GM23338 (cell line): ENCODE data around the gene ID3. TPM values are rescaled to one million over a fixed set of nuclear protein-coding genes. Genes with fewer than 3 reads are reported as not detected.

ENCODE experiments used
- ATAC-seq: fragments of 200-7000 bp; cut with Tn5 transposase; 3 replicates; pipeline ENCODE4 v1.9.1; 2020
- DNase-seq: peaks from one replicate; pipeline ENCODE4 v3.0.0-alpha.2; 2015; ENCODE audit warnings: low spot score
- H2AFZ ChIP-seq: fragments of 200-600 bp; sonication (generic); 2 replicates; pipeline ENCODE4 v1.8.0; 2016; ENCODE audit warnings: antibody characterized with exemption, mild to moderate bottlenecking, moderate library complexity
- H3F3A ChIP-seq: fragments of 200-600 bp; sonication (generic); replicated peaks from 2 replicates; pipeline ENCODE4 v1.8.0; 2017; ENCODE audit warnings: antibody characterized with exemption, mixed run types, low read depth
- H3K27ac ChIP-seq: fragments of 200-600 bp; sonication (generic); 2 replicates; pipeline ENCODE4 v1.6.1; 2016; ENCODE audit warnings: low read depth
- H3K27me3 ChIP-seq: fragments of 200-600 bp; sonication (generic); 2 replicates; pipeline ENCODE4 v1.8.0; 2016; ENCODE audit warnings: mild to moderate bottlenecking, mixed run types, moderate library complexity; ENCODE audit not compliant: insufficient read depth
- H3K36me3 ChIP-seq: fragments of 200-600 bp; sonication (generic); 2 replicates; pipeline ENCODE4 v1.8.0; 2016; ENCODE audit warnings: mild to moderate bottlenecking; ENCODE audit not compliant: insufficient read depth
- H3K4me1 ChIP-seq: fragments of 200-600 bp; sonication (generic); 2 replicates; pipeline ENCODE4 v1.8.0; 2016; ENCODE audit warnings: mild to moderate bottlenecking, moderate library complexity; ENCODE audit not compliant: insufficient read depth
- H3K4me2 ChIP-seq: fragments of 200-600 bp; sonication (generic); 2 replicates; pipeline ENCODE4 v1.7.1; 2017; ENCODE audit warnings: mixed run types
- H3K4me3 ChIP-seq: fragments of 200-600 bp; sonication (generic); 2 replicates; pipeline ENCODE4 v1.6.1; 2016; ENCODE audit warnings: mixed run types
- H3K79me2 ChIP-seq: fragments of 200-600 bp; sonication (generic); replicated peaks from 2 replicates; pipeline ENCODE4 v1.8.0; 2017; ENCODE audit warnings: mild to moderate bottlenecking; ENCODE audit not compliant: insufficient read depth
- H3K9me2 ChIP-seq: fragments of 200-600 bp; sonication (generic); 2 replicates; pipeline ENCODE4 v1.8.0; 2017; ENCODE audit not compliant: insufficient read depth
- H4K20me1 ChIP-seq: fragments of 200-600 bp; sonication (generic); replicated peaks from 2 replicates; pipeline ENCODE4 v1.8.0; 2017; ENCODE audit warnings: mild to moderate bottlenecking; ENCODE audit not compliant: insufficient read depth
- H3K27ac Mint-ChIP-seq: 2 replicates; pipeline ENCODE4 v1.8.0; 2020; ENCODE audit warnings: inconsistent platforms, mild to moderate bottlenecking, moderate library complexity, mixed read lengths
- H3K27me3 Mint-ChIP-seq: 3 replicates; pipeline ENCODE4 v1.8.0; 2022; ENCODE audit warnings: low read depth, mild to moderate bottlenecking, moderate library complexity, mixed read lengths, inconsistent platforms; ENCODE audit not compliant: insufficient read depth, poor library complexity
- H3K36me3 Mint-ChIP-seq: 3 replicates; pipeline ENCODE4 v1.8.0; 2021; ENCODE audit warnings: low read depth, mild to moderate bottlenecking, inconsistent platforms, moderate library complexity, mixed read lengths
- H3K4me1 Mint-ChIP-seq: 3 replicates; pipeline ENCODE4 v1.8.0; 2020; ENCODE audit warnings: mild to moderate bottlenecking, inconsistent platforms, mixed read lengths
- H3K4me3 Mint-ChIP-seq: 3 replicates; pipeline ENCODE4 v1.8.0; 2021; ENCODE audit warnings: moderate library complexity, mild to moderate bottlenecking, inconsistent platforms, mixed read lengths
- H3K9me3 Mint-ChIP-seq: 3 replicates; pipeline ENCODE4 v1.8.0; 2020; ENCODE audit warnings: moderate library complexity, mild to moderate bottlenecking, inconsistent platforms, mixed read lengths
- CREB1 ChIP-seq: fragments of 250-450 bp; sonication (Bioruptor Pico); IDR thresholded peaks from 2 replicates; pipeline ENCODE4 v1.5.0; 2020; ENCODE audit warnings: low read depth, mild to moderate bottlenecking, moderate library complexity
- CTCF ChIP-seq, 2 experiments: fragments of 200-600 bp in 1 of 2; sonication (generic) in 1 of 2; conservative IDR thresholded peaks; 2 replicates each; pipeline versions ENCODE4 v1.5.1 to v1.6.1; 2016 to 2017; ENCODE audit warnings: antibody characterized with exemption in 2 of 2, low read depth in 2 of 2, mild to moderate bottlenecking in 2 of 2, moderate library complexity in 1 of 2
- EZH2 ChIP-seq: fragments of 200-600 bp; sonication (generic); IDR thresholded peaks from one replicate; pipeline ENCODE4 v1.8.0; 2017; ENCODE audit warnings: antibody characterized with exemption, mild to moderate bottlenecking, low read depth; ENCODE audit not compliant: unreplicated experiment
- EZH2phosphoT487 ChIP-seq: fragments of 200-600 bp; sonication (generic); IDR thresholded peaks from one replicate; pipeline ENCODE4 v1.8.1; 2018; ENCODE audit warnings: antibody characterized with exemption; ENCODE audit not compliant: unreplicated experiment
- JUNB ChIP-seq: IDR thresholded peaks from one replicate; pipeline ENCODE4 v1.6.1; 2016; ENCODE audit warnings: antibody characterized with exemption; ENCODE audit not compliant: unreplicated experiment
- NANOG ChIP-seq: IDR thresholded peaks from 2 replicates; pipeline ENCODE4 v1.6.1; 2016; ENCODE audit warnings: antibody characterized with exemption, borderline replicate concordance
- POLR2AphosphoS5 ChIP-seq: IDR thresholded peaks from 2 replicates; pipeline ENCODE4 v1.6.1; 2016; ENCODE audit warnings: antibody characterized with exemption, low read depth
- REST ChIP-seq: IDR thresholded peaks from one replicate; pipeline ENCODE4 v1.6.1; 2018; ENCODE audit warnings: antibody characterized with exemption; ENCODE audit not compliant: unreplicated experiment
- STAT1 ChIP-seq: IDR thresholded peaks from one replicate; pipeline ENCODE4 v1.6.1; 2016; ENCODE audit warnings: antibody characterized with exemption; ENCODE audit not compliant: unreplicated experiment
- ZNF114 ChIP-seq: fragments of 250-450 bp; sonication (Bioruptor Pico); IDR thresholded peaks from 2 replicates; pipeline ENCODE4 v1.5.0; 2020; ENCODE audit warnings: mild to moderate bottlenecking, moderate library complexity
- ZNF331 ChIP-seq: fragments of 250-450 bp; sonication (Bioruptor Pico); IDR thresholded peaks from 2 replicates; pipeline ENCODE4 v1.5.0; 2020; ENCODE audit warnings: low read depth, mild to moderate bottlenecking, moderate library complexity
- ZNF462 ChIP-seq: fragments of 250-450 bp; sonication (Bioruptor Pico); IDR thresholded peaks from 2 replicates; pipeline ENCODE4 v1.5.0; 2020; ENCODE audit warnings: mild to moderate bottlenecking, moderate library complexity
- polyA plus RNA-seq: library from polyadenylated mRNA; unstranded; fragments of >200 nt; fragmentation: Nextera tagmentation; extraction: Ambion mirVana; gene quantifications from 2 replicates; pipeline ENCODE4 v1.2.1, GENCODE V29; 2016
- total RNA-seq: library from RNA; depleted of rRNA; stranded (reverse); fragments of >200 nt; shearing (Covaris generic); gene quantifications from 2 replicates; pipeline ENCODE4 v1.2.3, GENCODE V29; 2014

The ID3 gene
- total and polyA plus RNA-seq, 2 experiments from 2014 or later = 164 to 345 TPM

GRCh38 chr1:23581219-23581618 lies 21.9 kb upstream of the ID3 start:
- H3K27me3 Mint-ChIP-seq = peaks cover 6% of the 10 kb centered on the region
- H3K27ac Mint-ChIP-seq = no peak overlapping the region; the same call in 1 of the 2 replicates
- TF ChIP-seq REST = no peak
- TF ChIP-seq POLR2AphosphoS5 = no peak
- no peak for TF ChIP-seq EZH2phosphoT487
- no peak for TF ChIP-seq NANOG
- TF ChIP-seq CREB1 (CRISPR knock-in tag) = no peak
- no peak for TF ChIP-seq ZNF114 (CRISPR knock-in tag)
- no peak for TF ChIP-seq STAT1
- no peak for TF ChIP-seq CTCF (conservative IDR thresholded peaks at IDR 0.05; ENCODE audit: low read depth in 2 of 2)
- no peak for TF ChIP-seq ZNF331 (CRISPR knock-in tag)
- no peak for TF ChIP-seq JUNB
- TF ChIP-seq EZH2 = no peak
- no peak overlapping the region for H3K4me3 Mint-ChIP-seq
- no peaks in the 10 kb centered on the region for H4K20me1 ChIP-seq
- H3K27me3 ChIP-seq = no peaks in the 10 kb centered on the region
- H3K79me2 ChIP-seq = no peaks in the 10 kb centered on the region
- no peaks in the 10 kb centered on the region for H3F3A ChIP-seq
- no peak overlapping the region for H3K27ac ChIP-seq
- no peak overlapping the region for H3K4me3 ChIP-seq
- H3K4me2 ChIP-seq = no peak overlapping the region
- peak; percentile 43 for DNase-seq
- peaks cover 11% of the 10 kb centered on the region for H3K4me1 ChIP-seq
- H3K36me3 ChIP-seq = no peaks in the 10 kb centered on the region
- H3K4me1 Mint-ChIP-seq = peaks cover 17% of the 10 kb centered on the region
- peak; percentile 68 for ATAC-seq
- H2AFZ ChIP-seq = peak overlapping the region; percentile 60; the same call in 1 of the 2 replicates
- H3K36me3 Mint-ChIP-seq = no peaks in the 10 kb centered on the region
- no peaks in the 10 kb centered on the region for H3K9me2 ChIP-seq
- no peaks in the 10 kb centered on the region for H3K9me3 Mint-ChIP-seq

GRCh38 chr1:23578997-23579363 lies 19.7 kb upstream of the ID3 start:
- H3K27me3 Mint-ChIP-seq = peaks cover 10% of the 10 kb centered on the region
- Histone ChIP-seq H3K79me2 (no peaks in the 10 kb centered on the region), H3K4me2 (no peak overlapping the region), H3K27me3 (no peaks in the 10 kb centered on the region), H3K4me1 (peaks cover 11% of the 10 kb centered on the region), H4K20me1 (no peaks in the 10 kb centered on the region), H3K27ac (no peak overlapping the region), H3F3A (no peaks in the 10 kb centered on the region), H3K9me2 (no peaks in the 10 kb centered on the region), H3K4me3 (no peak overlapping the region), H3K36me3 (no peaks in the 10 kb centered on the region), H2AFZ (no peak overlapping the region)
- ATAC-seq (no peak), DNase-seq (no peak)
- no peak overlapping the region for H3K27ac Mint-ChIP-seq
- H3K36me3 Mint-ChIP-seq = peaks cover 4% of the 10 kb centered on the region; the same call in 1 of the 3 replicates
- peaks cover 28% of the 10 kb centered on the region for H3K4me1 Mint-ChIP-seq
- peaks cover 7% of the 10 kb centered on the region; the same call in 1 of the 3 replicates for H3K9me3 Mint-ChIP-seq
- H3K4me3 Mint-ChIP-seq = no peak overlapping the region
- TF ChIP-seq ZNF462 (CRISPR knock-in tag) = no peak
- no peak for TF ChIP-seq JUNB
- no peak for TF ChIP-seq NANOG
